ENCODE results near the gene DBT.

The DBT gene

GRCh38 chr1:100187912-100188311 lies 61.7 kb downstream of the DBT start:
- peaks cover 13% of the 10 kb centered on the region for H3K36me3 Mint-ChIP-seq
- no peak overlapping the region for H3K4me3 Mint-ChIP-seq
- no peaks in the 10 kb centered on the region for H3K27me3 Mint-ChIP-seq
- no peaks in the 10 kb centered on the region for H3K9me3 Mint-ChIP-seq (ENCODE audit: low read depth)
- no peak overlapping the region for H3K27ac Mint-ChIP-seq
- no peaks in the 10 kb centered on the region for H3K4me1 Mint-ChIP-seq (ENCODE audit: low read depth)

GRCh38 chr1:100184536-100184935 lies 65.1 kb downstream of the DBT start:
- no peak overlapping the region for H3K4me3 Mint-ChIP-seq
- no peak overlapping the region for H3K27ac Mint-ChIP-seq
- H3K9me3 Mint-ChIP-seq (ENCODE audit: low read depth), result peaks cover 5% of the 10 kb centered on the region
- no peaks in the 10 kb centered on the region for H3K4me1 Mint-ChIP-seq (ENCODE audit: low read depth)
- no peaks in the 10 kb centered on the region for H3K27me3 Mint-ChIP-seq
- H3K36me3 Mint-ChIP-seq, result peaks cover 5% of the 10 kb centered on the region

DNA sequence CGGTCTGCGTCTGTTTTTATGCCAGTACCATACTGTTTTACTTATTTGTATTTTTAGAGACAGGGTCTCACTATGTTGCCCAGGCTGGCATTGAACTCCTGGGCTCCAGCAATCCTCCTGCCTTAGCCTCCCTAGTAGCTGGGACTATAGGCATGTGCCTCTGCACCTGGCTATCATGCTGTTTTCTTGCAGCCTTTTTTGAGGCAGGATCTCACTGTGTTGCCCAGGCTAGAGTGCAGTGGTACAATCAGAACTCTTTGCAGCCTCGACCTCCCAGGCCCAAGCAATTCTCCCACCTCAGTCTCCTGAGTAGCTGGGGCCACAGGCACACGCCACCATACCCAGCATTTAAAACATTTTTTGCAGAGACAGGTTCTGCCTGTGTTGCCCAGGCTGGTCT lies 66.3 kb downstream of the DBT start:
- H3K4me3 Mint-ChIP-seq, result no peak overlapping the region
- peaks cover 5% of the 10 kb centered on the region for H3K36me3 Mint-ChIP-seq
- H3K4me1 Mint-ChIP-seq (ENCODE audit: low read depth), result no peaks in the 10 kb centered on the region
- H3K27ac Mint-ChIP-seq, result no peak overlapping the region
- H3K9me3 Mint-ChIP-seq (ENCODE audit: low read depth), result peaks cover 5% of the 10 kb centered on the region
- H3K27me3 Mint-ChIP-seq, result no peaks in the 10 kb centered on the region

DNA sequence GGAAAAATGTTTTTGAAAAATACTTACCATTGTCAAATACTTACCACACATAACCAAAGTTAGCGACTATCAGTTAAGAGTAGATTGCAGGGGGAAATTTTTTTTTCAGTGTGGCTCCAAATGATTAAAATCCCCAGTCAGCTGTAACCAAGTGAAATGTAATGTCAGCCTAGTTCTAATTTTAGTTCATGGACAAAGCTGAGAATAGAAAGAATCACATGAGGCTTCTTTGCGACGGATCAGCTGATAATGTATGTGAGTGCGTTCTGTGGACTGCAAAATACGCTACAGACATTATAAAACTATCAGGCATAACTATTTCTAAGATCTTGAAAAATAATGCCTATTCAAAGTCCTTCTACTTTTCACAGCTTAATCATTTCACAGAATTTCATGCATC lies 71.5 kb downstream of the DBT start, which contains the start of gene LRRC39:
Gene LRRC39 (minus strand): TSS at position 166 of the 400 bp plus-strand sequence. CDS start 9,740 bp downstream, outside the sequence.
- Mint-ChIP-seq H3K9me3 (ENCODE audit: low read depth) (peaks cover 5% of the 10 kb centered on the region), H3K27me3 (no peaks in the 10 kb centered on the region), H3K36me3 (peaks cover 6% of the 10 kb centered on the region), H3K4me3 (no peak within 1 kb of the TSS), H3K4me1 (ENCODE audit: low read depth) (no peaks in the 10 kb centered on the region), H3K27ac (no peak within 1 kb of the TSS)

DNA sequence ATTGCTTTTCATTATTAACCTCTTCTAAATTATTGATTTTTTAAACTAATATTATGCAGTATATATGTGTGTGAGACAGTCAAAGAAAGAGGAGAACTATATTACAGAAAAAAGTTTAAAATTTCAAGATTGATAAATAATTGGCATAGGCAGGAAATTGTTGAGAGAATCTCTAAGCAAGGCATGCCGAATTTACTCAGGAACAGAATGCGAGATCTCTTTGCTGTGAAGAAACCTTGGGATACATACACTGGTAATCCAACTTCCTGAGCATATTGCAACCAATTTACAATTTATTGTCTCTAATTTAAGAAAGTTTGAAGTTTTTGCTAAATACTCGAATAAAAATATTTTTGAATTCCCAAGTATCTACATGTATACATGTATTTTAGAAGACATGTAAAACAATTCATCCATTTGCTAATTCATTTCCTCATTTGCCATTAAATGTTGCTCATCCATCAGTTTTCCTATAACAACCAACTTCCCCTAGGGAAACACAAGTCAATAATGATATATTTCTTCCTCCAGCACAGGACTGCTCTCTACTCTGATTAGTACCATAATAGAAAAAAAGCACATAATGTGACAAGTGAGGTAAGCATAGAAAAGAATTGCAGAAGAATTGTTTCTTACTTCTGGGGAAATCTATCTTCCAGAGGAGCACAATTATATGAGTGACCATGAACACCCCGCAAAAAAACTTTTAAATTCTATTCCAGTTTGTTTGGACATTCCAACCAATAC lies 72.2 kb downstream of the DBT start:
- no peaks in the 10 kb centered on the region for H3K27me3 Mint-ChIP-seq
- no peak overlapping the region for H3K4me3 Mint-ChIP-seq
- H3K9me3 Mint-ChIP-seq (ENCODE audit: low read depth), result peaks cover under 1% of the 10 kb centered on the region
- H3K4me1 Mint-ChIP-seq (ENCODE audit: low read depth), result no peaks in the 10 kb centered on the region
- peaks cover 6% of the 10 kb centered on the region for H3K36me3 Mint-ChIP-seq
- H3K27ac Mint-ChIP-seq, result no peak overlapping the region

DNA sequence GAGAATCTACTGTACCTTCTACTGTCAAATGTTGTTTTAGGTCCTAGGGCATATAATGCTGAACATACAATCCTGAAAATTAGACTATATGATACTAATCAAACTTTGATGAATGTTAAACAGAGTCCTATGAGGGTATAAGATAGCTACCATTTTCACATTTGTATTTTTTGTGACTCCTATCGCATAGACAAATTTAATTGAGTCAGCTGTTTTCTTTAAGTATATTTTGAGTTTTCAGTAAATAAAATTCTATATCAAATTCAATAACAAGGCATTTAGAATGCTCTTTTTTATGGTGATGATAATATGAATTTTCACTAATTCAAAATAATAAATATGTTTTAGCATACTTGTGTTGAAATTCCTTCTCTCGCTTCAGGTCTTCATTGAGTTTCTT lies 81.6 kb downstream of the DBT start:
- H3K4me3 Mint-ChIP-seq, result no peak overlapping the region
- H3K4me1 Mint-ChIP-seq (ENCODE audit: low read depth), result no peaks in the 10 kb centered on the region
- H3K9me3 Mint-ChIP-seq (ENCODE audit: low read depth), result no peaks in the 10 kb centered on the region
- no peaks in the 10 kb centered on the region for H3K27me3 Mint-ChIP-seq
- H3K27ac Mint-ChIP-seq, result no peak overlapping the region
- peaks cover 11% of the 10 kb centered on the region for H3K36me3 Mint-ChIP-seq

- Mint-ChIP-seq H3K4me1 (ENCODE audit: low read depth) (no peaks in the 10 kb centered on the region), H3K27ac (no peak overlapping the region), H3K36me3 (peaks cover 8% of the 10 kb centered on the region), H3K4me3 (no peak overlapping the region), H3K27me3 (no peaks in the 10 kb centered on the region), H3K9me3 (ENCODE audit: low read depth) (no peaks in the 10 kb centered on the region)
These were observed 84.9 kb downstream of the DBT start for GRCh38 chr1:100164702-100165101.

DNA sequence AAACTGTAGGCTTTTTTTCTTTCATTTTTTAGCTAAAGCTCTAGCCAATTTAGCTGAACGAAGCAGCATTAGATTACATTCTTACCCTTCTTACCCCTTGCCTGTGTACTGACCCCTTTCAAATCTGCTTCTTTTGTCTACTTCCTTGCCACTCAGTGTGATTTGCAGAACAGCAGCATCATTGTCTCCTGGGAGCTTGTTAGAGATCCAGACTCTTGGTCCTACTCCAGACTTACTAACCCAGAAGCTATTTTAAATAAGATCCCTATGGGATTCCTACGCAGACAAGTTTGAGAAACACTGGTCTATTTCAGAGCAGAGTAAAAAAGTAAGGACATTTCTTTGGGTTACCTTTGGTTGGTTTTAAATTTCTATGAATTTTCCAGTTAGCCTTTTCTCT lies 85.4 kb downstream of the DBT start:
- no peaks in the 10 kb centered on the region for H3K9me3 Mint-ChIP-seq (ENCODE audit: low read depth)
- peaks cover 8% of the 10 kb centered on the region for H3K36me3 Mint-ChIP-seq
- no peak overlapping the region for H3K27ac Mint-ChIP-seq
- H3K27me3 Mint-ChIP-seq, result no peaks in the 10 kb centered on the region
- H3K4me3 Mint-ChIP-seq, result no peak overlapping the region
- no peaks in the 10 kb centered on the region for H3K4me1 Mint-ChIP-seq (ENCODE audit: low read depth)

DNA sequence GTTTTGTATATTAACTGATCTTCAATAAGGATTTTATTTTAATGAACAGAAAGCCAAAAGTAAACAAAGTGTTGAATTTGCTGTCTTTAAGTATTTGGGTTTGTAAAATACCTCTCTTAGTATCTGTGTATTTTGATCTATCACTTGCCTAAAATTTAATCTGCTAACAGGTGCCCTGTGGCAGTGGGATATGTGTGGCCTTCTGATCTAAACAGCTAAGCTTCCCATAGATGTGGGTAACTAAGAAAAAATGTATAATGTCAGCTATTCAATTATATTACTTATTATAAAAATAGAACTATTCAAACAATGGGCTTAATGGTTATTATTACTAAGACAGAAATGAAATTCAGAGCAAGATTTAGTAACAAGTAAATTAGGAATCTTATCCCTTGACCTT lies 86.8 kb downstream of the DBT start:
- Mint-ChIP-seq H3K4me1 (ENCODE audit: low read depth) (no peaks in the 10 kb centered on the region), H3K4me3 (no peak overlapping the region), H3K27me3 (no peaks in the 10 kb centered on the region), H3K27ac (no peak overlapping the region), H3K9me3 (ENCODE audit: low read depth) (no peaks in the 10 kb centered on the region), H3K36me3 (peaks cover 8% of the 10 kb centered on the region)

GRCh38 chr1:100152271-100152670 lies 97.4 kb downstream of the DBT start:
- peaks cover 3% of the 10 kb centered on the region for H3K36me3 Mint-ChIP-seq
- peak overlapping the region; percentile 13 for H3K27ac Mint-ChIP-seq

DNA sequence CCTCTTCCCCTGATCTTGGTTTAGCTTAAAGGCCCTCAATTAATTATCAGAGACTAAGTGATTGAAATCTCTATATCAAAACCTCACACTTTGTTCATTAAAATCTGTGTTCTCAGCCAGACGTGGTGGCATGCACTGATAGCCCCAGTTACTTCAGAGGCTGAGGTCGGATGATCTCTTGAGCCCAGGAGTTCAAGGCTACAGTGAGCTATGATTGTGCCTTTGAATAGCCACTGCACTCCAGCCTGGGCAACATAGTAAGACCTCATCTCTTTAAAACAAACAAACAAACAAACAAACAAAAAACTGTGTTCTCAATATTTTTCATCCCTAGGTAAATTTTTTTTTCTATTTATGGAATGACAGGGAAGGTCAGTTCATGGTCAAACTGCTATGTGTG lies 98.0 kb downstream of the DBT start:
- Mint-ChIP-seq H3K4me1 (ENCODE audit: low read depth) (peaks cover 6% of the 10 kb centered on the region), H3K36me3 (peaks cover 3% of the 10 kb centered on the region), H3K27ac (no peak overlapping the region), H3K27me3 (no peaks in the 10 kb centered on the region), H3K9me3 (ENCODE audit: low read depth) (no peaks in the 10 kb centered on the region), H3K4me3 (no peak overlapping the region)

More at GRCh38 chr1:100152271-100152670, 97.4 kb downstream of the DBT start:
- no peaks in the 10 kb centered on the region for H3K27me3 Mint-ChIP-seq
- peaks cover 6% of the 10 kb centered on the region for H3K4me1 Mint-ChIP-seq (ENCODE audit: low read depth)
- H3K4me3 Mint-ChIP-seq, result no peak overlapping the region
- H3K9me3 Mint-ChIP-seq (ENCODE audit: low read depth), result no peaks in the 10 kb centered on the region

DNA sequence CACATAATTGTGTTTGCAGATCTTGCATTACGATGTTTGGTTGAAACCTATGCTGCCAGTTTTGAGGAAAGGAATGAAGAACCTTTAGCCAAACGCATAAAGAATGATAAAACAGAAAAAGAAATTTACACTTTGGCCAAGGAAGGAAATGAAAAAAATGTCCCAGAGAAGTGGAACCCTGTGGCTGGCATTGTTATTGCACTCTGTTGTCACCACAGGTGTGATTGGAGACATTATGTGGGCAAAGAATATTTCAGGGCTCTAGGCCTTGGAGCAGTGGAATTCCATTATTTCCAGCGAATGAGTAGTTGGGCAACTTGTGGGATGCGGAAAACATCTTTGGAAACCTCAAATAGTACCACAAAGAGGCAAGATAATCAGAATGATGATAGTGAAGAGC lies 101.8 kb downstream of the DBT start:
- H3K27ac Mint-ChIP-seq, result no peak overlapping the region
- peaks cover 6% of the 10 kb centered on the region for H3K4me1 Mint-ChIP-seq (ENCODE audit: low read depth)

DNA sequence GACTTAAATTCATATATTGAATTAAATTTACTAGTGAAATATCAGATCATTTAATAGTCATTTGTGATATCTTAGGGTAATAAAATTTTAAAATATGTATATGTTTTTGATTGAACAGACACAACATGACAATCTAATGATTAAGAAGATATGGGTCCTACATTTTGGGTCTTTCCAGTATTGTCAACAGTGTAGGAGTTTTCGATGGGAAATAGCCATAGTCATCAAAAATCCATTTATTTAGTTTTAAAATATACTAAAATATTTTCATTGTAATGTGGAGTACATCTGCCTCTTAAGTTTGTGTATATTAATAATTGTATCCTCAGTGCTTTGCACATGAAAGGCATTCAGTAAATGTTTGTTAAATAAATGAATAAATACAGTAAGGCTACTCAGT lies 102.7 kb downstream of the DBT start:
- H3K27me3 Mint-ChIP-seq, result no peaks in the 10 kb centered on the region
- peaks cover 11% of the 10 kb centered on the region for H3K36me3 Mint-ChIP-seq
- no peaks in the 10 kb centered on the region for H3K9me3 Mint-ChIP-seq (ENCODE audit: low read depth)
- no peak overlapping the region for H3K27ac Mint-ChIP-seq
- peaks cover 3% of the 10 kb centered on the region for H3K4me1 Mint-ChIP-seq (ENCODE audit: low read depth)
- H3K4me3 Mint-ChIP-seq, result no peak overlapping the region

More for the DNA sequence above, 101.8 kb downstream of the DBT start:
- H3K9me3 Mint-ChIP-seq (ENCODE audit: low read depth), result no peaks in the 10 kb centered on the region
- no peaks in the 10 kb centered on the region for H3K27me3 Mint-ChIP-seq
- peaks cover 7% of the 10 kb centered on the region for H3K36me3 Mint-ChIP-seq
- no peak overlapping the region for H3K4me3 Mint-ChIP-seq

DNA sequence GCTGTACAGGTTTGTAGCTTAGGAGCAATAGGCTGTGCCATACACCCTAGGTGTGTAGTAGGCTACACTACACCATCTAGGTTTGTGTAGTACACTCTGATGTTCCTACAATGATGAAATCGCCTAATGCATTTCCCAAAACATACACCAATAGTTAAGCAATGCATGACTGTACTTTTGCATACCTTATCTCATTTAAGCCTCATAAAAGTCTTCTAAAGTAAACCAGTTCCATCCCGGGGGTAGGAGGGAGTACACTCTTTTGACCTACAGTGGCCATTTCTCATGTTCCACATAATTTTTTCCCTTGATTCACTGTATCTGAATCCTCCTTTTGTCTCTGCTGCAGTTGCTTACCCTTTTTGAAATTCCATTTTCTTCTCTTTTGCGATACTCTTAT lies 104.5 kb downstream of the DBT start:
- Mint-ChIP-seq H3K4me3 (no peak overlapping the region), H3K36me3 (peaks cover 8% of the 10 kb centered on the region), H3K27ac (no peak overlapping the region), H3K4me1 (ENCODE audit: low read depth) (peaks cover 3% of the 10 kb centered on the region), H3K27me3 (no peaks in the 10 kb centered on the region), H3K9me3 (ENCODE audit: low read depth) (no peaks in the 10 kb centered on the region)

GRCh38 chr1:100142343-100142742 lies 107.3 kb downstream of the DBT start:
- Mint-ChIP-seq H3K9me3 (ENCODE audit: low read depth) (no peaks in the 10 kb centered on the region), H3K27me3 (no peaks in the 10 kb centered on the region), H3K4me3 (no peak overlapping the region), H3K27ac (peak overlapping the region; percentile 13), H3K4me1 (ENCODE audit: low read depth) (peaks cover 6% of the 10 kb centered on the region), H3K36me3 (peaks cover 11% of the 10 kb centered on the region)

DNA sequence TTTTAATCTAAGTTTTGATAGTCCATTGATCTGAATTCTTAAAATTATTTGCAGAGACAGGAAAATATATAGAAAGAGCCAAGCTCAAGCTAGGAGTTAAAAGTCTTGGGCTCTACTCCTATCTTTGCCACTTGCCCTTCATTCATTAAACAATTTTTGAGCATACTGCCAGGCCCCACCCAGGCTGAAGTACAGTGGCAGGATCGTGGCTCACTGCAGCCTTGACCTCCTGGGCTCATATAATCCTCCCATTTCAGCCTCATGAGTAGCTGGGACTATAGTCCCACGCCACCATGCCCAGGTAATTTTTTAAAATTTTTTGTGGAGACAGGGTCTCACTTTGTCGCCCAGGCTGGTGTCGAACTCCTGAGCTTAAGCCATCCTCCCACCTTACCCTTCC lies 108.4 kb downstream of the DBT start:
- no peaks in the 10 kb centered on the region for H3K27me3 Mint-ChIP-seq
- H3K4me3 Mint-ChIP-seq, result no peak overlapping the region
- peaks cover 6% of the 10 kb centered on the region for H3K4me1 Mint-ChIP-seq (ENCODE audit: low read depth)
- H3K27ac Mint-ChIP-seq, result no peak overlapping the region
- H3K9me3 Mint-ChIP-seq (ENCODE audit: low read depth), result no peaks in the 10 kb centered on the region
- H3K36me3 Mint-ChIP-seq, result peaks cover 11% of the 10 kb centered on the region

Data from activated naive CD8-positive, alpha-beta T cell (primary cell).